OCI-LY1 (cell line): ENCODE data around the gene ZNHIT1.

Source experiments
- EZH2 ChIP-seq: fragments of 200-600 bp; sonication (generic), shearing (Covaris generic); IDR thresholded peaks from 2 replicates; pipeline ENCODE4 v1.8.0; 2017; ENCODE audit warnings: borderline replicate concordance, mixed run types, mild to moderate bottlenecking, antibody characterized with exemption, low read length, moderate library complexity, mixed read lengths
- TF ChIP-seq, protein P1 (sequence below): fragments of 200-600 bp; sonication (generic), shearing (Covaris generic); IDR thresholded peaks from 2 replicates; pipeline ENCODE4 v1.5.1; 2017; ENCODE audit warnings: mild to moderate bottlenecking, antibody characterized with exemption, low read length, moderate library complexity, mixed read lengths

DNA sequence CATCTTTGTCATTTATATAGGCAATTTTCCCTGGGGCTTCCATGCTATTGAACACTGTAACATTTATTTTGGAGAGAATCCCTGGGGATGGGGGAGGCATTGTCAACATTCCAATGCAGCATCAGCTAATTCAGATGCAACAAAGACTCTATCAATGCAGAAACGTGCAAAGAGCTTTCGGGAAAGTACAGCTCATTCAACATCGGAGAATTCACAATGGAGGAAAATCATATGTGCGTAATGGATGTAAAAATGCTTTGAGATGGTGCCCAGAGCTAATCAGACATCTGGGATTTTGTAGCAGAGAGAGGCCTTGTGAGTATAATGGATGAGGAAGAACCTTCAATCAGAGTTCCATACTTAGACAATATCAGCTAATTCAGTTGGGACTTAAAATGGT, 55.2 kb downstream of the ZNHIT1 start:
- TF ChIP-seq, protein P1, sequence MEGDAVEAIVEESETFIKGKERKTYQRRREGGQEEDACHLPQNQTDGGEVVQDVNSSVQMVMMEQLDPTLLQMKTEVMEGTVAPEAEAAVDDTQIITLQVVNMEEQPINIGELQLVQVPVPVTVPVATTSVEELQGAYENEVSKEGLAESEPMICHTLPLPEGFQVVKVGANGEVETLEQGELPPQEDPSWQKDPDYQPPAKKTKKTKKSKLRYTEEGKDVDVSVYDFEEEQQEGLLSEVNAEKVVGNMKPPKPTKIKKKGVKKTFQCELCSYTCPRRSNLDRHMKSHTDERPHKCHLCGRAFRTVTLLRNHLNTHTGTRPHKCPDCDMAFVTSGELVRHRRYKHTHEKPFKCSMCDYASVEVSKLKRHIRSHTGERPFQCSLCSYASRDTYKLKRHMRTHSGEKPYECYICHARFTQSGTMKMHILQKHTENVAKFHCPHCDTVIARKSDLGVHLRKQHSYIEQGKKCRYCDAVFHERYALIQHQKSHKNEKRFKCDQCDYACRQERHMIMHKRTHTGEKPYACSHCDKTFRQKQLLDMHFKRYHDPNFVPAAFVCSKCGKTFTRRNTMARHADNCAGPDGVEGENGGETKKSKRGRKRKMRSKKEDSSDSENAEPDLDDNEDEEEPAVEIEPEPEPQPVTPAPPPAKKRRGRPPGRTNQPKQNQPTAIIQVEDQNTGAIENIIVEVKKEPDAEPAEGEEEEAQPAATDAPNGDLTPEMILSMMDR = no peak
- TF ChIP-seq EZH2 = no peak
